Mesendoderm (in vitro differentiated cells): ENCODE data around the gene ARHGAP44.

Experiments
- DNase-seq: peaks from one replicate; pipeline ENCODE4 v3.0.0; 2013
- H2AK5ac ChIP-seq: 2 replicates; pipeline ENCODE4 v1.6.1; 2013; ENCODE audit warnings: low read length, inconsistent platforms
- H2BK120ac ChIP-seq: 2 replicates; pipeline ENCODE4 v1.6.1; 2013; ENCODE audit warnings: low read depth, mild to moderate bottlenecking, low read length, moderate library complexity, mixed read lengths
- H2BK15ac ChIP-seq: replicated peaks from 2 replicates; pipeline ENCODE4 v1.6.1; 2013; ENCODE audit warnings: low read depth, mild to moderate bottlenecking, moderate library complexity
- H2BK5ac ChIP-seq: 2 replicates; pipeline ENCODE4 v1.6.1; 2013; ENCODE audit warnings: low read length, inconsistent platforms
- H3K18ac ChIP-seq: 2 replicates; pipeline ENCODE4 v1.6.1; 2013; ENCODE audit warnings: mild to moderate bottlenecking, low read length, mixed read lengths
- H3K23ac ChIP-seq: one replicate; pipeline ENCODE4 v1.6.1; 2013; ENCODE audit warnings: low read length
- H3K27ac ChIP-seq: 2 replicates; pipeline ENCODE4 v1.5.1; 2013; ENCODE audit warnings: low read depth, mild to moderate bottlenecking, inconsistent platforms, low read length, moderate library complexity
- H3K27me3 ChIP-seq: 2 replicates; pipeline ENCODE4 v1.6.1; 2013; ENCODE audit warnings: low read length, control low read depth, mild to moderate bottlenecking, inconsistent platforms; ENCODE audit not compliant: insufficient read depth, poor library complexity
- H3K36me3 ChIP-seq: 2 replicates; pipeline ENCODE4 v1.6.1; 2013; ENCODE audit warnings: low read length, inconsistent platforms; ENCODE audit not compliant: control insufficient read depth, insufficient read depth
- H3K4ac ChIP-seq: one replicate; pipeline ENCODE4 v1.6.1; 2013; ENCODE audit warnings: low read depth, mild to moderate bottlenecking, low read length, moderate library complexity
- H3K4me1 ChIP-seq: 2 replicates; pipeline ENCODE4 v1.6.1; 2013; ENCODE audit warnings: low read depth, low read length, inconsistent platforms; ENCODE audit not compliant: control insufficient read depth
- H3K4me2 ChIP-seq: 2 replicates; pipeline ENCODE4 v1.6.1; 2013; ENCODE audit warnings: low read length
- H3K4me3 ChIP-seq: 2 replicates; pipeline ENCODE4 v1.5.1; 2013; ENCODE audit warnings: mild to moderate bottlenecking, low read length
- H3K56ac ChIP-seq: one replicate; pipeline ENCODE4 v1.6.1; 2013; ENCODE audit warnings: low read length
- H3K79me1 ChIP-seq: 2 replicates; pipeline ENCODE4 v1.6.1; 2013; ENCODE audit warnings: low read length, inconsistent platforms
- H3K79me2 ChIP-seq: 2 replicates; pipeline ENCODE4 v1.6.1; 2013; ENCODE audit warnings: mild to moderate bottlenecking, low read length; ENCODE audit not compliant: control insufficient read depth, insufficient read depth
- H3K9ac ChIP-seq: 2 replicates; pipeline ENCODE4 v1.6.1; 2013; ENCODE audit warnings: low read length, inconsistent platforms
- H4K5ac ChIP-seq: one replicate; pipeline ENCODE4 v1.6.1; 2013; ENCODE audit warnings: low read length
- H4K8ac ChIP-seq: one replicate; pipeline ENCODE4 v1.6.1; 2013; ENCODE audit warnings: low read depth, mild to moderate bottlenecking, control low read depth, low read length, moderate library complexity
- WGBS: extraction: QIAGEN DNeasy Blood & Tissue Kit; methylation state at CpG from one replicate; pipeline ENCODE4 v1.1.7; 2013; ENCODE audit warnings: low lambda C conversion rate, missing lambda C conversion rate; ENCODE audit not compliant: insufficient coverage; ENCODE audit errors: extremely low coverage; 5-methylcytosine and 5-hydroxymethylcytosine counted together

The ARHGAP44 gene

DNA sequence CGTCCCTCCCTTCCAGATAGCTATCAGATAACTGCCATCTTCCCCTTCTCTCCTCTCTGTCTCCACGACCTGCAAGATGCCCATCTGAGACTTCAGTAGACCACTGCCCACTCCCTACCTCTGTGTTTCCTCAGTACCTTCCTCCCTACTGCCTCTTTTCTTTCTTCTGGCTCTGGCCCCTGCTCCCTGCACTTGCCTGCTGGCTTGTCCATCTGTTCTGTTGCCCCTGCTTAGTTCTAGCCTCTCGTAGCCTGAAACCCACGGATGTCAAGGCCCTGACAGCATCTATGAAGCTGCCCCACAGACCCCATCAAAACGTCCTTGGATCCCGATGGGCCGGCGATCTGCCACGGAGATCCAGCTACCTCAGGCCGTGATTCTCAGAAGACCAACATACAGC is 175.5 kb downstream of the ARHGAP44 start:
- no peak for DNase-seq
- no peak overlapping the region for H3K4ac ChIP-seq
- no peaks in the 10 kb centered on the region for H3K4me1 ChIP-seq
- no peak overlapping the region for H3K56ac ChIP-seq
- H3K27me3 ChIP-seq: no peaks in the 10 kb centered on the region
- no peak overlapping the region for H2BK120ac ChIP-seq
- no peak overlapping the region for H3K27ac ChIP-seq
- no peak overlapping the region for H4K5ac ChIP-seq
- H2AK5ac ChIP-seq: no peak overlapping the region
- no peaks in the 10 kb centered on the region for H3K79me1 ChIP-seq
- no peak overlapping the region for H4K8ac ChIP-seq
- H3K79me2 ChIP-seq: no peaks in the 10 kb centered on the region
- WGBS: no CpG with 5 or more reads among the region's 10 CpGs
- H3K36me3 ChIP-seq: no peaks in the 10 kb centered on the region
- H3K23ac ChIP-seq: no peak overlapping the region
- H3K18ac ChIP-seq: no peak overlapping the region
- H2BK5ac ChIP-seq: no peak overlapping the region
- no peak overlapping the region for H2BK15ac ChIP-seq
- no peak overlapping the region for H3K9ac ChIP-seq
- no peak overlapping the region for H3K4me2 ChIP-seq
- no peak overlapping the region for H3K4me3 ChIP-seq

DNA sequence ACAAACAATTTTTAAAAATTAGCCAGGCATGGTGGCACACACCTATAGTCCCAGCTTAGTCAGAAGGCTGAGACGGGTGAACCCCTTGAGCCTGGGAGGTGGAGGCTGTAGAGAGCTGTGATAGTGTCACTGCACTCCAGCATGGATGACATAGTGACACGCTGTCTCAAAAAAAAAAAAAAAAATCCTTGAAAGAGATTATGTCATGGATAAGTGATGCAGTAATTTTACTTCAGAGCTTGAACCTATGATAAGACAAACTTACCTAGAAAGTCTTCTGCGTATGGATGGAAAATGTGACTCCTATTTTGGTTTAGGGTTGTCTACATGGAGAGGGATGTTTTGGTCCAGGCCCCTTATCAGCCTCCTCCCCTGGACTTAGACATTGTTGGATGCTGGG is 176.7 kb downstream of the ARHGAP44 start:
- no peak overlapping the region for H3K27ac ChIP-seq
- no peaks in the 10 kb centered on the region for H3K79me2 ChIP-seq
- H3K4me3 ChIP-seq: no peak overlapping the region
- no peaks in the 10 kb centered on the region for H3K4me1 ChIP-seq
- no peaks in the 10 kb centered on the region for H3K79me1 ChIP-seq
- H3K36me3 ChIP-seq: no peaks in the 10 kb centered on the region
- H2BK120ac ChIP-seq: no peak overlapping the region
- no peak overlapping the region for H3K56ac ChIP-seq
- no peak overlapping the region for H3K4me2 ChIP-seq
- H4K8ac ChIP-seq: no peak overlapping the region
- no peak overlapping the region for H4K5ac ChIP-seq
- H2BK5ac ChIP-seq: no peak overlapping the region
- H2AK5ac ChIP-seq: no peak overlapping the region
- H3K23ac ChIP-seq: no peak overlapping the region
- no peak overlapping the region for H3K4ac ChIP-seq
- WGBS: no CpG with 5 or more reads among the region's 3 CpGs
- no peaks in the 10 kb centered on the region for H3K27me3 ChIP-seq
- no peak for DNase-seq
- no peak overlapping the region for H3K9ac ChIP-seq
- no peak overlapping the region for H2BK15ac ChIP-seq
- H3K18ac ChIP-seq: no peak overlapping the region

DNA sequence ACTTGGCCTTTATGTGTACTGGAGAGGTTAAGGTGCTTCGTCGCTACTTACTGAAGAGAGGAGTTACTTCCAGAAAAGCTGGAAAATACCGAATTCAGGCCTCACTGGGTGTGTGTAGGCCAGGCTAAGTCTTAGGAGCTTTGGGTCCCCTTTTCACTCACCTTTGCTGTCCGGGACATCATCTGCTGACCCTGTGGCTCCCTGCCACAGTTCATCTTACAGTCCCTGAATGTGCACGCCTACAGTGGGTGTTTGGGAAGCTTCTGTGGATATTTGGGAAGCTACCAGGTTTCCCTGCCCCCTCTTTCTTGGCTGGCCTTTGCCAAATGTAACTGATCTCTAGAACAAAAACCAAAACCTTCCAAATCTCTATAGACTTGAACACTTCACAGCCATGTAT is 177.1 kb downstream of the ARHGAP44 start:
- H2BK5ac ChIP-seq: no peak overlapping the region
- no peak overlapping the region for H3K18ac ChIP-seq
- no peaks in the 10 kb centered on the region for H3K79me1 ChIP-seq
- H2BK15ac ChIP-seq: no peak overlapping the region
- H2BK120ac ChIP-seq: no peak overlapping the region
- no peaks in the 10 kb centered on the region for H3K79me2 ChIP-seq
- H3K4me3 ChIP-seq: no peak overlapping the region
- H3K9ac ChIP-seq: no peak overlapping the region
- no peak overlapping the region for H3K23ac ChIP-seq
- DNase-seq: no peak
- no peak overlapping the region for H3K4me2 ChIP-seq
- H3K4ac ChIP-seq: no peak overlapping the region
- H3K36me3 ChIP-seq: no peaks in the 10 kb centered on the region
- H3K27ac ChIP-seq: no peak overlapping the region
- no CpG with 5 or more reads among the region's 5 CpGs for WGBS
- H3K56ac ChIP-seq: no peak overlapping the region
- no peak overlapping the region for H4K8ac ChIP-seq
- H4K5ac ChIP-seq: no peak overlapping the region
- no peaks in the 10 kb centered on the region for H3K4me1 ChIP-seq
- H2AK5ac ChIP-seq: no peak overlapping the region
- no peaks in the 10 kb centered on the region for H3K27me3 ChIP-seq

DNA sequence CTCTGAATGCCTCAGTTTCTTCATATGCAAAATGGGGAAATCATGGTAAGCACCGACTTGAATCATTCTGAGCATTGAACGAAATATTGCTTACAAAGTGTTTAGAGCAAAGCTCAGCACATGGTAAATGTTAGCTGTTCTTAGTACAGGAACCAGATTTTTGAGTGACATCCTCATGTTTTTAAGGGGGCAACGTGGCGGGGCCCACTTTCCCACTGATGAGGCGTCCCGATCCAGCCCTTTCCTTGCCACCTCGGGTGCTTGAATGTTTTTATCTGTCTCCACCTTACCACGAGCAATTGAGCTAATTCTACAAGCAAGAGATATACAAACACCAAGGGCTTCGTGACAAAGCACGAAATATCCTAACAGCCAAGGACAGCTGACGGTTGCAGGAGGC is 178.7 kb downstream of the ARHGAP44 start:
- no peak overlapping the region for H3K9ac ChIP-seq
- no peak overlapping the region for H2BK15ac ChIP-seq
- no peak overlapping the region for H2BK5ac ChIP-seq
- no peak overlapping the region for H3K4me2 ChIP-seq
- no CpG with 5 or more reads among the region's 11 CpGs for WGBS
- no peak overlapping the region for H3K23ac ChIP-seq
- H3K18ac ChIP-seq: no peak overlapping the region
- H2AK5ac ChIP-seq: no peak overlapping the region
- no peaks in the 10 kb centered on the region for H3K79me1 ChIP-seq
- no peak overlapping the region for H3K4me3 ChIP-seq
- H3K4me1 ChIP-seq: no peaks in the 10 kb centered on the region
- H3K4ac ChIP-seq: no peak overlapping the region
- H3K27me3 ChIP-seq: no peaks in the 10 kb centered on the region
- H3K79me2 ChIP-seq: no peaks in the 10 kb centered on the region
- DNase-seq: no peak
- no peak overlapping the region for H4K5ac ChIP-seq
- H3K27ac ChIP-seq: no peak overlapping the region
- H4K8ac ChIP-seq: no peak overlapping the region
- H3K36me3 ChIP-seq: no peaks in the 10 kb centered on the region
- no peak overlapping the region for H3K56ac ChIP-seq
- no peak overlapping the region for H2BK120ac ChIP-seq

DNA sequence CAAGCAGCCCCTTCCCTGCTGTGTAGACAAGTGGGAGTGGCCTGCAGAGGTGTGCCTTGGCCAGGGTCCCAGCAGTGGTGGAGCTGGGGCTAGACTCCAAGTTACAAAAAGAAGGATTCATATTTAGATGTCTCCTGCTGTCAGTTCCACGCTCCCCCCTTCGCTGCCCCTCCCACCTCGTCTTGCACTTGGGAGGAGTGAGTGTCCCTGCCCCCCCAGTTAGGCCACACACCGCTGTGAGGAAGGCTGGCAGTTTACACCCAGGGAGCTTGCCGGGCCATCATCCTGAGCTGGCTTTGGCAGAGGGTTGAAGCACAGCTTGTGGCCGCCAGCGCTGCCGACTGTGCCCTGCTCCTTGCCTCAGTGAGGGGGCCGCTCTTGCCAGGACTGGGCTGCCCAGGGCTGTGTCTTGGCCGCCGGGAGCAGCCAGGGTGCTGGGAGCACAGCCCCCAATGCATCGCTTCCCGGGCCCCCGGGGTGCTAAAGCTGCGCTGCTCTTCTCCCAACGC is 184.3 kb downstream of the ARHGAP44 start:
- H3K36me3 ChIP-seq: no peaks in the 10 kb centered on the region
- whole genome bisulfite sequencing: no CpG with 5 or more reads among the region's 16 CpGs

DNA sequence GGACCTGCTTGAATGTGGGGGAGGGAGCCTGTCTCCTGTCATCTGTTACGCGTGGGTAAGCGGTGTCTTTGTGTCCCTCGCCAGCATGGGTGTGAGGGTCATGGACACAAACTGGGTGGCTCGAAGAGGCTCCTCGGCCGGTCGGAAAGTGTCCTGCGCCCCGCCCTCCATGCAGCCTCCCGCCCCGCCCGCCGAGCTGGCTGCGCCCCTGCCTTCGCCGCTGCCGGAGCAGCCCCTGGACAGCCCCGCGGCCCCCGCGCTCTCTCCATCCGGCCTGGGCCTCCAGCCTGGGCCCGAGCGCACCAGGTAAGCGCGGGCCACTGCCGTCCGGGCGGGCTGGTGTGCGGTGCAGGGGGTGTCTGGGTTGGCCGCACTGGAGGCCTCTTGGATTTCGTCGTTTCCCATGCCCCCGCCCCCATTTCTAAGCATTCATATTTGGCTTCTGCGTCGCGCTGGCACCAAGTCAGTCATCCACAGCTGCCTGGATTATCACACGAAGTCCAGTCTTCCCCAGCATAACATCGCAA is 184.8 kb downstream of the ARHGAP44 start:
- Histone ChIP-seq H3K27ac (no peak overlapping the region), H3K36me3 (no peaks in the 10 kb centered on the region), H2BK120ac (no peak overlapping the region), H3K79me1 (no peaks in the 10 kb centered on the region), H3K27me3 (no peaks in the 10 kb centered on the region), H2AK5ac (no peak overlapping the region), H3K4ac (no peak overlapping the region), H3K4me3 (peak overlapping the region; percentile 1), H3K9ac (peak overlapping the region; percentile 31), H3K56ac (peak overlapping the region; percentile 34), H3K79me2 (no peaks in the 10 kb centered on the region), H3K18ac (no peak overlapping the region), H4K8ac (no peak overlapping the region), H3K23ac (no peak overlapping the region), H4K5ac (no peak overlapping the region), H3K4me2 (peak overlapping the region; percentile 56), H2BK5ac (no peak overlapping the region), H3K4me1 (no peaks in the 10 kb centered on the region), H2BK15ac (no peak overlapping the region)
- DNase-seq: peak; percentile 36
- no CpG with 5 or more reads among the region's 40 CpGs for WGBS

More for the DNA sequence above, 184.3 kb downstream of the ARHGAP44 start:
- no peak overlapping the region for H2BK120ac ChIP-seq
- H3K27me3 ChIP-seq: no peaks in the 10 kb centered on the region
- H4K8ac ChIP-seq: no peak overlapping the region
- no peak overlapping the region for H4K5ac ChIP-seq
- peak overlapping the region; percentile 56 for H3K4me2 ChIP-seq
- H3K79me1 ChIP-seq: no peaks in the 10 kb centered on the region
- H2BK15ac ChIP-seq: no peak overlapping the region
- no peak overlapping the region for H3K4ac ChIP-seq
- H3K18ac ChIP-seq: no peak overlapping the region
- DNase-seq: peak; percentile 23
- H3K79me2 ChIP-seq: no peaks in the 10 kb centered on the region
- peak overlapping the region; percentile 1 for H3K4me3 ChIP-seq
- H2BK5ac ChIP-seq: no peak overlapping the region
- no peaks in the 10 kb centered on the region for H3K4me1 ChIP-seq
- peak overlapping the region; percentile 4 for H3K23ac ChIP-seq
- peak overlapping the region; percentile 31 for H3K9ac ChIP-seq
- H3K56ac ChIP-seq: peak overlapping the region; percentile 34
- no peak overlapping the region for H2AK5ac ChIP-seq
- H3K27ac ChIP-seq: no peak overlapping the region
